Epidermal melanocyte (primary cell): ENCODE measurements around the gene KIF2C.
"Not testable (repeated sequence)": the region's sequence is repeated elsewhere in the genome, so short reads cannot be mapped to it uniquely, and the experiment has no call there.

Experiments used
- DNase-seq: peaks from one replicate; pipeline ENCODE4 v3.0.0; 2011; ENCODE audit warnings: low spot score; ENCODE audit not compliant: insufficient read length

Gene KIF2C

DNA sequence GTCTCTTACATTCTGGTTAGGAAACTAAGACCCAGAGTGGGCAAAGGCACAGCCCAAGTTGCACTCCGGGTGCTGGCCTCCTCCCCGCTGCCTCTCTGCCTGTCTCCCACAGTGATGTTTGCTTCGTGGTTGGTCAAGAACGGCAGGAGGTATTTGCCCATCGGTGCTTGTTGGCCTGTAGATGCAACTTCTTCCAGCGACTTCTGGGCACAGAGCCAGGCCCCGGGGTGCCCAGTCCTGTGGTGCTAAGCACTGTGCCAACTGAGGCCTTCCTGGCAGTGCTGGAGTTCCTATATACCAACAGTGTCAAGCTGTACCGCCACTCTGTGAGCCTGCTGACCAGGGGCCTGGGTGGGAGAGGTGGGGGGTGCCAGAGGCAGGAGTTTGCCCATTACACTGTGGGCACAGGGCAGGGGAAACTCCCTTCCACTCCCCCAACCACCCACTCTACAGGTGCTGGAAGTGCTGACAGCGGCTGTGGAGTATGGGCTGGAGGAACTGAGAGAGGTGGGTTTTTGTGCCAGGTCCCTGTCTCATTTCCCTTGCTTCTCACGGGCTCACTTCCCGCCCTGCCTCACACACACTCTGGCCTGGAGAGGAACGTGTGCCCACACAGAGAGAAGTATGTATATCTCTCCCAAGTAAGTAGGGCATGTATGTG is 70.6 kb downstream of the KIF2C start:
- no peak for DNase-seq

DNA sequence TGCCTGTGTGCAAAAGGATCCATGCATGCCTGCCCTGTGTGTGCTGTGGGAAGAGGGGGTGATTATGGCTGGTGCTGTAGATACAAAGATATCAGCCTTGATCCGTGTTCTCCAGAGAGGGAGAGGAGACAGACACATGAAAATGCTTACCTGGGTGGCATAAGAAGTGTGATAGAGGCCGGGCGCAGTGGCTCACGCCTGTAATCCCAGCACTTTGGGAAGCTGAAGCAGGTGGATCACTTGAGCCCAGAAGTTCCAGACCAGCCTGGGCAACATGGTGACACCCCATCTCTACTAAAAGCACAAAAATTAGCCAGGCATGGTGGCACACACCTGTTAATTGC is 71.1 kb downstream of the KIF2C start:
- not testable (repeated sequence) for DNase-seq

DNA sequence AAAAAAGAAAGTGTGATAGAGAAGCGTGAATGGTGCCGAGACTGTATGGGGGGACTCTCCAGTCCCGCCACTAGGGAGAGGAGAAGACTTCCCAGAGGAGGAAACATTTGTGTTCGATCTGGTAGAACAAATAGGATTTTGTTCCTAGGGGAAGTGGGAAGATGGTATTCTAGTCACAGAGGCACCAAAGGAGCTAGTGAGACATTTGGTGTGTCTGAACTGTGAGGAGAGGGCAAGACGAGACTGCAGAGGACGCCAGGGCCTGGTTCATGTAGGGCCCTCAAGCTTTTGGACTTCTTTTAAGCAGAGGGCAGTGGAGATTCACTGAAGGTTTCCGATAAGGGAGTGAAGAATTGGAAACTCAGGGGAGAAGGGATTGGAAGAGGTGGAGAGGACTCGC is 71.6 kb downstream of the KIF2C start:
- no peak for DNase-seq

DNA sequence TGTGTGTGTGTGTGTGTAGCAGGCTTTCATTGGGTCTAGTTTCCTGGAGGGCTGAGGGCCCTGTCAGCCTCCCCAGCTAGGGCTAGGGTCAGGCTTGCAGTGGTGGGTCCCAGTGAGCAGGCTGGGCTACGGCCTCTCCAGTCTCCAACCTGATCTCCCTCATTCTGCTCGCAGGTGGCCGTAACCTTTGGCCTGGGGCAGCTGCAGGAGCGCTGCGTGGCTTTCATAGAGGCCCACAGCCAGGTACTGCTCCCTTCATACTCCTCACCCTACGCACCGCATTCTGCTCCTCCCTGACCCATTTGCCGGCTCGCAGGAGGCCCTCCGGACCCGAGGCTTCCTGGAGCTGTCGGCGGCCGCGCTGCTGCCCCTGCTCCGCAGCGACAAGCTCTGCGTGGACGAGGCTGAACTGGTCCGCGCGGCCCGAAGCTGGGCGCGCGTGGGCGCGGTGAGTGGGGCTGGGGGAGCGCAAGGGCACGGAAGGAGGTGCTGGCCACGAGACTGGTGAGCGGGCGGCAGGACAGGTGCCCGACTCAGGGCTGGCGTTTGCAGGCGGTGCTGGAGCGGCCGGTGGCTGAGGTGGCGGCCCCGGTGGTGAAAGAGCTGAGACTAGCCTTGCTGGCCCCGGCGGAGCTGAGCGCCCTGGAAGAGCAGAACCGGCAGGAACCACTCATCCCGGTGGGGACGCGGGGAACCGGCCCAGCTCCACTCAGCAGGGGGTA is 73.3 kb downstream of the KIF2C start:
- no peak for DNase-seq

DNA sequence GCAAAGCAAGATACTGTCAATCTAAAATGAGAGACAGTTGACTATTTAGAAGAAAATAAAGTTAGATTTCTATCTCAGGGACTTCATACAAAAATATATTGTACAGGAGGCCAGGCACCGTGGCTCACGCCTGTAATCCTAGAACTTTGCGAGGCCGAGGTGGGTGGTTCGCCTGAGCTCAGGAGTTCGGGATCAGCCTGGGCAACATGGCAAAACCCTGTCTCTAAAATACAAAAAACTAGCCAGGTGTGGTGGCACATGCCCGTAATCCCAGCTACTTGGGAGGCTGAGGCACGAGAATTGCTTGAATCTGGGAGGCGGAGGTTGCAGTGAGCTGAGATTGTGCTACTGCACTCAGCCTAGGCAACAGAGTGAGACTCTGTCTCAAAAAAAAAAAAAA is 76.3 kb downstream of the KIF2C start:
- not testable (repeated sequence) for DNase-seq

DNA sequence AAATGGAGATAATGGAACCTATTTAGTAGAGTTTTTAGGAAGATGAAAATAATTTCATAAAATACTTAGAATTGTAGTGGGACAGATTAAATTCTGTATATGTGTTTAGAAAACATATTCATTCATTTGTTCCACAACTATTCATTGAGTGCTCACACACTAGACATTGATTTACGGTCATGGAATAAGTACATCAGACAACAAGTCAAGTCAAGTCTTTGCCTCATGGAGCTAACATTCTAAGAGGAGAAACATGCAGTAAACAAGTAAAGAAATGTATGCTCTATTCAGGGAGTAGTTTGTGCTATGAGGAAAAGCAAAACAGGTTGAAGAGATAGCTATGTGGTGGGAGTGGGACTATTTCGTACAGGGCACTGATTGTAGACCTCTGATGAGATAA is 77.7 kb downstream of the KIF2C start:
- no peak for DNase-seq
